ENCODE data around the gene GPC5. TPM values are rescaled to one million over a fixed set of nuclear protein-coding genes. Genes with fewer than 3 reads are reported as not detected.
"Not testable (repeated sequence)": the region's sequence is repeated elsewhere in the genome, so short reads cannot be mapped to it uniquely, and the experiment has no call there.

The GPC5 gene
- under 1 TPM in 1 of 2 experiments, not detected in 1; 0.06 TPM for total RNA-seq

DNA sequence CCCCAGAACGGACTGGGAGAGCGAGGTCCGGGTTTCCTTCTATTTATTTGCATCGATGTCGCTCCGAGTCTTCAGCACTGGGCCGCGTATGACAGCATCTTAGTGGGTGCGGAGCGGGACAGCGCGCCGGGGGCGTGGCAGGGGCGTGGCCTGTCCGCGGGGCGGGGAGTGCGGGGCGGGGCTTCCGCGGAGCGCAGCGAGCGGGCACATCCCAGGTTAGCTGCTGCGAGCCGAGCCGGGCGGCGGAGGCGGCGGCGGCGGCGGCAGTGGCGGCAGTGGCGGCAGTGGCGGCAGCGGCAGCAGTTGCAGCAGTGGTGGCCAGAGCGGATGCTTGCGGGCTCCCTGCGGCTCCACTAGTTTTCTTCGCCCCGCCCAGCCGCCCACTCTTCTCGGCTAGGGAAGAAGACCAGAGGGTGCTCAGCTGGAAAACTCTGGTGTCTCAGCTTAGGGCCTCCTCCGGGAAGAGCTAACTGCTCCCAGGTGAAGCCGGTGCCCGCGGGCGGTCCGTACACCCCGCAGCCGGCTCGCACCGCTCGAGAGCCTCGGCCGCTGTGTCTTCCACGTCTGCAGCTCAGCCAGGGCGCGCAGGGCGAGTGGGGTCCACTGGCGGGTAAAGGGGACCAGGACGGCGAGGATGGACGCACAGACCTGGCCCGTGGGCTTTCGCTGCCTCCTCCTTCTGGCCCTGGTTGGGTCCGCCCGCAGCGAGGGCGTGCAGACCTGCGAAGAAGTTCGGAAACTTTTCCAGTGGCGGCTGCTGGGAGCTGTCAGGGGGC lies at the start of gene GPC5:
GPC5 (plus strand) TSS at position 209 of the 776 bp plus-strand sequence.
- Mint-ChIP-seq H3K27ac (no peak within 1 kb of the TSS), H3K4me3 (peak within 1 kb of the TSS; percentile 60), H3K9me3 (no peaks in the 10 kb centered on the region), H3K27me3 (peaks cover 76% of the 10 kb centered on the region), H3K4me1 (peaks cover 14% of the 10 kb centered on the region), H3K36me3 (ENCODE audit: low read depth) (no peaks in the 10 kb centered on the region)
- peak; percentile 81 for DNase-seq
- ChIA-PET POLR2A (no interaction called here), CTCF (no interaction called here)

DNA sequence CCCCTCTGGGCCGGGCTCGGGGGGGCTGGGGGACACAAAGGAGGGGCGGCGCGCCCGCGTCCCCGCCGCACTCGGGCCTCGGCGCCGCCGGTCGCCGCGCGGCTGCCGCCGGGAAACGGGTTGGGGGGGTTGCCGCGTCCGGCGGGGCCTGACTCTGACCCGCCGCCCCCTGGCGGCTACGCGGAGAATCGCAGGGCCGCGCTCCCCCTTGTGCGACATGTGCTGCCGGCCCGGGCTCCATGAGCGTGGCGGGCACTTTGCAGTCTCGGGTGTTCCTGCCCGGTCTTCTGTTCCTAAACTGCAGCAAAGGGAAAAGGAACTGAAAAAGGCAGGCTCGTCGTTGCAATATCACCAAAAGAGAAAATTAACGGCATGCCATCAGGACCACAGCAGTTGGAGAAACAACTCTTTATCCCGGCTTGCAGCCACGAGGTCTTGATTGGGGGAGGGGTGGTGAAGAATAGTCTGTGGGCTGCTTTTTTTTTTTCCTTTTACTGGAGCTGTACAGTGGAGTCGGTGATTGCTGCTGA lies 49.5 kb upstream of the GPC5 start:
- peak overlapping the region; percentile 97 for H3K4me3 Mint-ChIP-seq
- H3K4me1 Mint-ChIP-seq = peaks cover 56% of the 10 kb centered on the region
- H3K27ac Mint-ChIP-seq = peak overlapping the region; percentile 90
- H3K27me3 Mint-ChIP-seq = no peaks in the 10 kb centered on the region
- H3K9me3 Mint-ChIP-seq = no peaks in the 10 kb centered on the region
- POLR2A ChIA-PET = no interaction called here
- CTCF ChIA-PET = interaction anchor here (0.6 to 1.6 kb wide), 6 partner anchors 9 to 36 kb away, joined by 3 to 5 read pairs (median 3); no protein-coding TSS in a partner anchor
- DNase-seq = peak; percentile 90
- peaks cover 44% of the 10 kb centered on the region for H3K36me3 Mint-ChIP-seq (ENCODE audit: low read depth)

DNA sequence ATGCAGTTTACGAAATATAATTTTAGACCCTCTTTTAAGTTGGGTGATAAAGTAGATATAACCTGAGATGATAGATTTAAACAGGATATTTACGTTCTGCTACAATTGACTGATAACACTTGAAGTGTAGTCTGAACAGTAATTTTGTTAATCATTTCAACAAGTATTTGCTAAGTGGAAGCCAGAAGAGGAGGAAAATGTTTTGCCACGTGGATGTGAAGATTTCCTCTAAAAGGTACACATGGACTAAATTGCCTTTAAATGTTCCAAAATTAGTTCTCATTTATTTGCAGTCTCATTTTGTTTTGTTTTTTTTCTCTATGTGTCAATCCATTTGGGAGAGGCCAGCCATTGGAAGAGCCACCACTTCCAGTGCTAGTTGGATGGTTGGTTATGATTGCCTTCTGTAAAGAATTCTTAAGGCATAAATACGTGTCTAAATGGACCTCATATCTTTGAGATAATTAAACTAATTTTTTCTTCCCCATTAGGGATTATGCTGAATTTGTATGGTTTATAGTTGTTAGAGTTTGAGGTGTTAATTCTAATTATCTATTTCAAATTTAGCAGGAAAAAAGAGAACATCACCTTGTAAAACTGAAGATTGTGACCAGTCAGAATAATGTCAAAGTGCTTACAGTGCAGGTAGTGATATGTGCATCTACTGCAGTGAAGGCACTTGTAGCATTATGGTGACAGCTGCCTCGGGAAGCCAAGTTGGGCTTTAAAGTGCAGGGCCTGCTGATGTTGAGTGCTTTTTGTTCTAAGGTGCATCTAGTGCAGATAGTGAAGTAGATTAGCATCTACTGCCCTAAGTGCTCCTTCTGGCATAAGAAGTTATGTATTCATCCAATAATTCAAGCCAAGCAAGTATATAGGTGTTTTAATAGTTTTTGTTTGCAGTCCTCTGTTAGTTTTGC lies 48.2 kb upstream of the GPC5 start:
- H3K27me3 Mint-ChIP-seq = no peaks in the 10 kb centered on the region
- peaks cover 58% of the 10 kb centered on the region for H3K4me1 Mint-ChIP-seq
- CTCF ChIA-PET = interaction anchor here (1.0 to 1.6 kb wide), 2 partner anchors 13 to 22 kb away, joined by 3 read pairs; no protein-coding TSS in a partner anchor
- no peaks in the 10 kb centered on the region for H3K9me3 Mint-ChIP-seq
- peak overlapping the region; percentile 97 for H3K4me3 Mint-ChIP-seq
- POLR2A ChIA-PET = no interaction called here
- H3K36me3 Mint-ChIP-seq (ENCODE audit: low read depth) = peaks cover 55% of the 10 kb centered on the region
- DNase-seq = no peak
- no peak overlapping the region for H3K27ac Mint-ChIP-seq

DNA sequence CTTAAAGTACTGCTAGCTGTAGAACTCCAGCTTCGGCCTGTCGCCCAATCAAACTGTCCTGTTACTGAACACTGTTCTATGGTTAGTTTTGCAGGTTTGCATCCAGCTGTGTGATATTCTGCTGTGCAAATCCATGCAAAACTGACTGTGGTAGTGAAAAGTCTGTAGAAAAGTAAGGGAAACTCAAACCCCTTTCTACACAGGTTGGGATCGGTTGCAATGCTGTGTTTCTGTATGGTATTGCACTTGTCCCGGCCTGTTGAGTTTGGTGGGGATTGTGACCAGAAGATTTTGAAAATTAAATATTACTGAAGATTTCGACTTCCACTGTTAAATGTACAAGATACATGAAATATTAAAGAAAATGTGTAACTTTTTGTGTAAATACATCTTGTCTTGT lies 47.3 kb upstream of the GPC5 start:
- peak overlapping the region; percentile 97 for H3K4me3 Mint-ChIP-seq
- POLR2A ChIA-PET = no interaction called here
- no peak overlapping the region for H3K27ac Mint-ChIP-seq
- peaks cover 64% of the 10 kb centered on the region for H3K36me3 Mint-ChIP-seq (ENCODE audit: low read depth)
- H3K4me1 Mint-ChIP-seq = peaks cover 56% of the 10 kb centered on the region
- CTCF ChIA-PET = no interaction called here
- H3K27me3 Mint-ChIP-seq = no peaks in the 10 kb centered on the region
- no peaks in the 10 kb centered on the region for H3K9me3 Mint-ChIP-seq
- DNase-seq = no peak

DNA sequence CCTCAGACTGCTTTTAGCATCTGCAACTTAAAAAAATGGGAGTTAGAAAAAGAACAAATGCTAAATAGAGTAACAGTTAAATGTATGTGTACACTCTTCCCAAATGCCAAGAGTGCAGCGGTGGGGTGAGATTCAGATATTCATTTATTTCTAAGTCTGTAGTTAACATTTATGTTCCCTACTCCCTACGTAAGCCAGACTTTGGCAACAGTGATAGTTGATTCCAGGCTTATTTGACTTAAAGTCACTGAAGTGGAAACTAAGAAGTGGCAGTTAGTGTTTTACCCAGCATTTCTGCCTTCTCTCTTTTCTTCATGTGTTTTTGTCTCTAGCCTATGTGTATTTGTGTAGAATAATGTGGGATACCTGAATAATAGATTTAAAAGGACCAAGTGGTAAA lies 46.4 kb upstream of the GPC5 start:
- H3K27me3 Mint-ChIP-seq = no peaks in the 10 kb centered on the region
- H3K4me3 Mint-ChIP-seq = no peak overlapping the region
- ChIA-PET CTCF (no interaction called here), POLR2A (no interaction called here)
- peaks cover 71% of the 10 kb centered on the region for H3K36me3 Mint-ChIP-seq (ENCODE audit: low read depth)
- H3K9me3 Mint-ChIP-seq = no peaks in the 10 kb centered on the region
- no peak for DNase-seq
- H3K27ac Mint-ChIP-seq = peak overlapping the region; percentile 31
- H3K4me1 Mint-ChIP-seq = peaks cover 50% of the 10 kb centered on the region

DNA sequence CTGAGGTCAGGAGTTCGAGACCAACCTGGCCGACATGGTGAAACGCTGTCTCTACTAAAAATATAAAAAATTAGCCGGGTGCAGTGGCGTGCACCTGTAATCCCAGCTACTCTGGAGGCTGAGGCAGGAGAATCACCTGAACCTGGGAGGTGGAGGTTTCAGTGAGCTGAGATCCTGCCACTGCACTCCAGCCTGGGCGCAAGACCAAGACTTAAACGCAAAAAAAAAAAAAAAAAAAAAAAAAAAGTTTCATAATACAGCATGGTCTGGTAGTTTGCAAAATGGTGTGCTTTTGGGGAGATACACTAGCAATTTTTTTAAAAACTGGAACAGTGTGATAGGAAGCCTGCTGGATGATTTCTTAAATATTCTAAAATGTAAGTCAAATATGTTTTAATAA lies 45.5 kb upstream of the GPC5 start:
- H3K9me3 Mint-ChIP-seq, H3K4me3 Mint-ChIP-seq, CTCF ChIA-PET, H3K27me3 Mint-ChIP-seq, DNase-seq, H3K27ac Mint-ChIP-seq, POLR2A ChIA-PET: not testable (repeated sequence)
- peaks cover 53% of the 10 kb centered on the region for H3K4me1 Mint-ChIP-seq
- peaks cover 77% of the 10 kb centered on the region for H3K36me3 Mint-ChIP-seq (ENCODE audit: low read depth)

DNA sequence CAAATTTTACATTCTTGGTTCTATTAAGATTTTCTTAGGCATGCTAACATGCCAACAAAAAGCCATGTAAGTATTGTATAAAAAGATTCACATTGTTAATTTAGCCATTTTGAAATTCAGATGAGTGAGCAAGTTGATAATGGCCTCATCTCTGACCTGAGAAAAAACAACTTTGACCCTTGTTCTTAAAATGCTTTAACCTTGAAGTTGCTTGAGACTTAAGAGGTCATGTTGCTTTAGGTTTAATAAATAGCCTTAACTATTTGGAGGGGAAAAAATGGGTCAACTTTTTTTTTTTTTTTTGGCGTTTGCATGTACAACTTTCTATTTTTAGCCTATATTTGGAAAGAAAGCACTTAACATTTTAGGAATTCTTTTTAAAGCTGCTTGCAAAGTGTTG lies 44.9 kb upstream of the GPC5 start:
- Mint-ChIP-seq H3K27ac (no peak overlapping the region), H3K36me3 (ENCODE audit: low read depth) (peaks cover 83% of the 10 kb centered on the region)
- POLR2A ChIA-PET = no interaction called here

DNA sequence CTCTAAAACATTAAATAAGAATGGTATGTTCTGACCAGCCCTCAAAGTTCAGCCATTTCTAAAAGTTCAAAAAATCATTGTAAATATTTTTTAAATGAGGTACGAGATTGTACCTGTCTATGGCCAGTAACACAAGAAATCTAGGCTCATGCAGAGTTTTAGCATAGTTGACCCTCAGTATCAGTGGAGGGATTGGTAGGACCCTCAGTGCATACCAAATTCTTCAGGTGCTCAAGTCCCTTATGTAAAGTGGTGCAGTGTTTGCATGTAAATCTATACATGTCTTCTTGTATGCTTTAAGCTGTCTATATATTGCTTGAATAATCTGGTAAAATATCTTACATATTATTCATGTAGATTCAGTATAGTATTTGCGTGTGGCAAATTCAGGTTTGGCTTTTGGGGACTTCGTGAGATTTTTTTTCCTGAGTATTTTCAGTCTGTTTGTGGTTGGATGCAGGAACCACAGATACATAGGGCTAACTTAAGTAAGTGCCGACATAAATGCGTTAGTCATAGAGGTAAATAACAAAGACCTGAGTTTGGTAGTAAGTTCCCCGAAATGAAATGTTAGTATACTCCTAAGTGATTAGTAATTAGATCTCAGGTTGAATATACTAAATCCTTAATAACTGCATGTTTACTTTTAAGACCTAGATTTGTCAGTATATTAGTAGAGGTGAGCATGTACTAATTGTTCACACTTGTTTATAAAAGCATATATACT lies 43.2 kb upstream of the GPC5 start:
- H3K27me3 Mint-ChIP-seq = no peaks in the 10 kb centered on the region
- ChIA-PET CTCF (no interaction called here), POLR2A (no interaction called here)
- no peak overlapping the region for H3K4me3 Mint-ChIP-seq
- peaks cover 70% of the 10 kb centered on the region for H3K36me3 Mint-ChIP-seq (ENCODE audit: low read depth)
- no peaks in the 10 kb centered on the region for H3K9me3 Mint-ChIP-seq
- no peak for DNase-seq
- H3K4me1 Mint-ChIP-seq = peaks cover 49% of the 10 kb centered on the region
- H3K27ac Mint-ChIP-seq = no peak overlapping the region

More for the DNA sequence above, 44.9 kb upstream of the GPC5 start:
- CTCF ChIA-PET = no interaction called here
- H3K4me1 Mint-ChIP-seq = peaks cover 57% of the 10 kb centered on the region
- no peak for DNase-seq
- H3K9me3 Mint-ChIP-seq = no peaks in the 10 kb centered on the region
- H3K27me3 Mint-ChIP-seq = no peaks in the 10 kb centered on the region
- H3K4me3 Mint-ChIP-seq = no peak overlapping the region

DNA sequence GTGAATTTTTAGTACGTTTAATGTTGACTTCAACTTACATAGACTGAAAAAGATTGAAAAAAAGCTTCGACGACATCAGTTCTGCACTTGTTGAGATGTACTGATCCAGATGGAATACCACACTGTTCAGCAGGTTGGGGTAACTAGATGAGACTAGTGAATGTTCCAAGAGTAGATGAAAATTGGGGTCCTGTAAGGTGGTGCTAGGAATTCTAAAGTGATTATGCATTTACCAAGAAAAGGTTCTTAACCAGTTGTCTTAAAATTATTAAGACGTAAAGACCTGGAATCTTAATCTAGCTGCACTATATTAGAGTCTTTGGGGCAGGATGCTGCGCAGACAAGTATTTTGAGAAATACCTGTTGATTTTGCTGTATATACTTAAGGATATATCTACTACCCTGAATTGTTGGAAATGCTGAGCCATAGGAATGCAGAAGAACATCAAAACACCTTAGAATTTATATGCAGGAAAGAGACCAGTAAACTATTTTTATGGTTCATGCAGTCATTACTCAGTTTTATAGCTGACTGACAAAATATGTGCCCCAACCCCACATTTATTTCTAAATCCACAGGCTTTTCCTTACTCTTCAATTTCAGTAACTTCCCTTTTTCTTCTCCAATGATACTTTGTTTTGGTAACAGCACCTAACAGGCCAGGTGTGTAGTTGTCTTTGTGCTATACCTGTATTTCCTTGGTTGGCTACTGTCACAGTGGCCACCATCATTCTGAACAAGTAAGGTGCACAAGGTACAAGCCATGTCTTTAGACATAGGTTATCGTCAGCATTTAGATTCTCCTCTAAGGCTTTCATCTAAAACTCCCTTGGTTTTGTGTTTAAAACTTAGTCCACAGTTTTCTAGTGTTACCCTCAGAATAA lies 42.4 kb upstream of the GPC5 start:
- peaks cover 68% of the 10 kb centered on the region for H3K36me3 Mint-ChIP-seq (ENCODE audit: low read depth)
- peaks cover 41% of the 10 kb centered on the region for H3K4me1 Mint-ChIP-seq
- H3K27me3 Mint-ChIP-seq = no peaks in the 10 kb centered on the region
- no peak overlapping the region for H3K27ac Mint-ChIP-seq
- no peak overlapping the region for H3K4me3 Mint-ChIP-seq
- no peak for DNase-seq
- no peaks in the 10 kb centered on the region for H3K9me3 Mint-ChIP-seq
- CTCF ChIA-PET = interaction anchor here (1.4 kb wide), 1 partner anchor 16 kb away, joined by 5 read pairs; no protein-coding TSS in a partner anchor
- POLR2A ChIA-PET = no interaction called here

DNA sequence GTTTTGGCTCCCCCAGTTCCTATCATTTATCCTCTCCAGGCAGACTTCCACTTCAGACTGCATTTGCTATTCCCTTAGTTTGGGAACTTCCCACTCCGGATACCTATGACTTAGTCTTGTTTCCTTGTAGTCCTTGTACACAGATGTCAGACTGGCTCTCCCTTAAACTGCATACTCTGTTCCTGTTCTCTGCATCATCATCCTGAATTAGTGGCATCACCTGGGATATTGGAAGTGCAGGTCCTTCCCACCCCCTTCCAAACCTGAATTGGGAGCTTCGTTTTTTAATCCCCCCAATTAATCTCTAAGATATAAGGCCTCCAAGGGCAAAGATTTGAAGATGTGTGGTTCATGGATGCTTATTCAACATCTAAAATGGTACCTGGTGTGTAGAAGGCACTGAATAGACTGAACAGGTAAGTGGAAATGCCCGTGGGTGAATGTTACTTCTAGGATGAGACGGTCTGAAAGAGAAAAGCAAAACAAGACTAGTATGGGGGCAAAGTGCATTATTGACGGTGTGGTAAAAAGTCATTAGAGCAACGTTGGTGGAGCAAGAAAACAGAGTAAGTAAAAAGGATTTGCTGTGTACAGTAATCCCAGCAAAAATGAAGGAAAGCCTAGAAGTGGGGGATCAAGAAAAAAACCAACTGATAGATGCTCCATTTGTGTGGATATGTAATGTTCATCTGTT lies 41.4 kb upstream of the GPC5 start:
- Mint-ChIP-seq H3K27ac (no peak overlapping the region), H3K4me3 (no peak overlapping the region), H3K4me1 (peaks cover 31% of the 10 kb centered on the region), H3K9me3 (no peaks in the 10 kb centered on the region), H3K36me3 (ENCODE audit: low read depth) (peaks cover 59% of the 10 kb centered on the region), H3K27me3 (no peaks in the 10 kb centered on the region)
- ChIA-PET CTCF (interaction anchor here (0.7 to 1.4 kb wide), 2 partner anchors 17 to 62 kb away, joined by 3 to 5 read pairs; no protein-coding TSS in a partner anchor), POLR2A (no interaction called here)
- DNase-seq = no peak

DNA sequence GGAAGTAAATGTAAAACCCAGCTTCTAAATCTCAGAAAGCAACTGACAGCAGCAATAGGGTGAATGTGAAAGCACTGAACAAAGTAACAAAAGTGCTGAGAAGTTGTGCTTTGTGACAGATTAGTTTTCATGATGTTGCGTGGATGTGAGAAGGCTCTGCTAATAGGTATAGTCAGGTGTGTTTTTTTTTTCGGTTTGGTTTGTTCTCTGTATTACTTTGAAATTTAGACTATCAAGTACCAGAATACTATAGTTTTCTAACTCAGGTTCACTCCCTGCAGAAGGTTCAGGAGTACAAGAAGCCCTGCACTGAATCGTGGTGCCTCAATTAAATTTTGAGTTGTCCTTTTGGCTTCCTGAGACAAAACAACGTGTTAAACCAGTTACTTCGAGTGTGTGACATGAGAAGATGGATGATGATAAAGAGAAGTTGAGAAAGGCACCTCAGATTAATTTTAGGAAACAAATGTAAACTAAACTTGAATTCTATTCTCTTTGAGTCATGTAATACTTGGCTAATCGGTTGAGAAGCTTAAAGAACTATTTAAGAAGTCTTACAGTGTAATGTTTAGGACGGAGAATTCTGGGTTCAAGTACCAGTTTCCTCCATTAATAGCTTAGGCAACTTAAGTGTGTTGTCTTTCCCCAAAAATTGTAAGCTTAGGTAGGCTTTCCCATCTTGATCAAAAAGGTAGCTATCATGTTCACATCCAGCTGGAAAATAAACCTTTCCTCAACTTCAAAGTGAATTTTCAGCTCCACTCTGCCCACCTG lies 40.6 kb upstream of the GPC5 start:
- Mint-ChIP-seq H3K9me3 (no peaks in the 10 kb centered on the region), H3K27me3 (no peaks in the 10 kb centered on the region), H3K27ac (peak overlapping the region; percentile 25), H3K4me1 (peaks cover 26% of the 10 kb centered on the region), H3K4me3 (no peak overlapping the region), H3K36me3 (ENCODE audit: low read depth) (peaks cover 54% of the 10 kb centered on the region)
- ChIA-PET CTCF (interaction anchor here (0.7 to 1.4 kb wide), 2 partner anchors 18 to 63 kb away, joined by 3 to 5 read pairs; no protein-coding TSS in a partner anchor), POLR2A (no interaction called here)
- no peak for DNase-seq
